Measurements from ENCODE around the gene SAMM50.

DNA sequence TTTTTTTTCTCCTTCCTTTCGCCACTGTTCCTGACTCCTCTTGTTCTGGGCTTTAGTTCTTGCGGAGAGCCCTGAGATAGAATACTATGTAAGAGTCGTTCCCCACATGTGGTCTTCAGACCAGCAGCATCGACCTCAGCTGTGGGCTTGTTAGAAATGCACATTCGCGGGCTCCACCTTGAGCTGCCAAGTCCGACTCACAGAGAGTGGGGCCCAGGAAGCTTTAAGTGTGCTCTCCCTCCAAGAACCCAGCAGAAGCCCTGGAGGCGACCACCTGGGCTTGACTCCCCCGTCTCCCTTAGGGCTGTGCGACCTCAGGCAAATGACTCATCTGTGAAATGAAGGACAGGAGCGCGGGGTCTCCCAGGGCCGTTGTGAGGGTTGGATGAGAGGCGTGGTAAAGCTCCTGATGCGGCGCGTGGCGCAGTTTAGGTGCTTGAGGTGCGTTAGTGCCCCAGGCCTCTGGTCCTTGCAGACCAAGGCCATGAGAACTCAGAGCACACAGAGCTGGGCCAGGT lies 18.8 kb downstream of the SAMM50 start:
- TF ChIP-seq, protein P1, sequence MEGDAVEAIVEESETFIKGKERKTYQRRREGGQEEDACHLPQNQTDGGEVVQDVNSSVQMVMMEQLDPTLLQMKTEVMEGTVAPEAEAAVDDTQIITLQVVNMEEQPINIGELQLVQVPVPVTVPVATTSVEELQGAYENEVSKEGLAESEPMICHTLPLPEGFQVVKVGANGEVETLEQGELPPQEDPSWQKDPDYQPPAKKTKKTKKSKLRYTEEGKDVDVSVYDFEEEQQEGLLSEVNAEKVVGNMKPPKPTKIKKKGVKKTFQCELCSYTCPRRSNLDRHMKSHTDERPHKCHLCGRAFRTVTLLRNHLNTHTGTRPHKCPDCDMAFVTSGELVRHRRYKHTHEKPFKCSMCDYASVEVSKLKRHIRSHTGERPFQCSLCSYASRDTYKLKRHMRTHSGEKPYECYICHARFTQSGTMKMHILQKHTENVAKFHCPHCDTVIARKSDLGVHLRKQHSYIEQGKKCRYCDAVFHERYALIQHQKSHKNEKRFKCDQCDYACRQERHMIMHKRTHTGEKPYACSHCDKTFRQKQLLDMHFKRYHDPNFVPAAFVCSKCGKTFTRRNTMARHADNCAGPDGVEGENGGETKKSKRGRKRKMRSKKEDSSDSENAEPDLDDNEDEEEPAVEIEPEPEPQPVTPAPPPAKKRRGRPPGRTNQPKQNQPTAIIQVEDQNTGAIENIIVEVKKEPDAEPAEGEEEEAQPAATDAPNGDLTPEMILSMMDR (IDR thresholded peaks at IDR 0.05; ENCODE audit: extremely low read depth in 1 of 2, insufficient read depth in 1 of 2, low read depth in 1 of 2, low read length in 2 of 2) = no peak
- TF ChIP-seq POLR2A (IDR thresholded peaks at IDR 0.05; ENCODE audit: low read depth, low read length) (no peak), POLR2AphosphoS5 (IDR thresholded peaks at IDR 0.05; ENCODE audit: insufficient read depth, low read depth, low read length) (no peak), JUN (IDR thresholded peaks at IDR 0.05; ENCODE audit: borderline replicate concordance, insufficient read depth, insufficient read length, low read depth) (no peak), EZH2 (IDR thresholded peaks at IDR 0.05; ENCODE audit: borderline replicate concordance, low read depth, low read length, severe bottlenecking) (no peak), GATA2 (IDR thresholded peaks at IDR 0.05; ENCODE audit: insufficient read depth, insufficient read length, low read depth, low read length) (no peak), FOS (IDR thresholded peaks at IDR 0.05; ENCODE audit: borderline replicate concordance, insufficient read depth, low read length) (no peak)
- TF ChIP-seq, protein P2, sequence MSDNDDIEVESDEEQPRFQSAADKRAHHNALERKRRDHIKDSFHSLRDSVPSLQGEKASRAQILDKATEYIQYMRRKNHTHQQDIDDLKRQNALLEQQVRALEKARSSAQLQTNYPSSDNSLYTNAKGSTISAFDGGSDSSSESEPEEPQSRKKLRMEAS (IDR thresholded peaks at IDR 0.05; ENCODE audit: insufficient read depth, insufficient read length) = no peak

All from endothelial cell of umbilical vein (primary cell).